ENCODE data around the gene MRPL51.
A peak's percentile ranks its signal among the peaks of the same experiment; 100 is the strongest.
"Not testable (repeated sequence)": the region's sequence is repeated elsewhere in the genome, so short reads cannot be mapped to it uniquely, and the experiment has no call there.

The MRPL51 gene

DNA sequence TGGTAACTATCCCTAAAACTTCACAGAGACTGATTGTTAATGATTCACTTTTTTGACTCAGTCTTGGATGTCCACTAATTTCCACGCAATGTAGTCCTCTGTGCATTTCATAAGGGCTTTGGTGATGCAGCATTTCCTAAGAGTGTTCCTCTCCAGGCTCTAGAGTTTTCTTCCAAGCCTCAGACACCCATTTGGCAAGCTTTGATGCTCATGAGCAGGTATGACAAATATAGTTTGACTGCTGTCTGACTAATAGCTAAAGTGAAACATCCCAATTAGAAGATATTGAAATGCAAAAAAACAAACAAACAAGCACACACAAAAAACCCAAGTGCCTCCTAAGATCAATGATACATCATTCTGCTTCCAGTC is 21.1 kb downstream of the MRPL51 start:
- in situ Hi-C loops (cut with MboI; ENCODE audit: low pct_unique_long_range_greater_than_20kb, low sequenced_read_pairs, unreplicated experiment), result no loop called here
- DNase-seq (ENCODE audit: low spot score), result no peak
- TF ChIP-seq CTCF (IDR thresholded peaks at IDR 0.05; ENCODE audit: extremely low read depth, insufficient read depth, missing control alignments), result no peak

DNA sequence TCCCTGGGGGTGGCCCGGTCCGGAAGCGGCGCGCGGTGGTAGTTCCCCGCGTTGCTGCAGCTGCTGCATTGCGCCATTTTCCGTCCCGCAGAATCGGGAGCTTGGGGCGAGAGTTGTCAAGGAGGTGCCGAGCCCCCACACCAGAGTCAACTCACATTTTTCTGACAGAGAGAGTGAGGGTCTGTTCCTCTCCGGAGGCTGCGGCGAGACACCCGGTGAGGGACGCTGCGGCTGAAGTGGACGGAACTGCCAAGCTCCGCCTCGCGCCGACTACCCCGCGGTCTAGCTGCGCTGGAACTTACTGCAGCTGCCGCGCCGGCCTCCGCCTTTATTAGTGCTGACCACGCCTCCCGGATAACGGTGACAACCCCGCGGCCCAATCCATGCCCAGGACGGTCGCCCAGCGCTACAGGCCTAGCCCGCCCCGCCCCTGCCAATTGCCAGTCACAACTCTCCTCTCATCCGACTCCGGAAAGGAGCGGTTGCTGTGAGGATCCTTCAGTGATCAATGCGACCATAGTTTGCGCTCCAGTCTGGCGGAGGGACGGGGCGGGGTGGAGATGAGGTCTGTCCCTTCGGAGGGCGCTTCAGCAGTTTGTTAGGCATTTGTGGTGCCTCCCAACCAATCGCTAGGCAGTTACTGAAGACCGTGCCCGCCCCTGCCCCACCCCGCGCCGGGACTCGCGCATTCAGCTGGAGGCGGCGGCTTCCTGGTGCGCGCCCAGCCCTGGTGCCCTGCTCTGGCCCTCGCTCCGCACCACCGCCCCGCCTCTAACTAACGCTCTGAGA is 22.5 kb downstream of the MRPL51 start, which contains the start of gene VAMP1:
TSS of gene VAMP1 (minus strand) at position 303 of the 789 bp plus-strand sequence. CDS start at position 157, 146 bp downstream.
- no peak for TF ChIP-seq CTCF (IDR thresholded peaks at IDR 0.05; ENCODE audit: extremely low read depth, insufficient read depth, missing control alignments)
- peak; percentile 97 for DNase-seq (ENCODE audit: low spot score)
- in situ Hi-C loops (cut with MboI; ENCODE audit: low pct_unique_long_range_greater_than_20kb, low sequenced_read_pairs, unreplicated experiment), result no loop called here

DNA sequence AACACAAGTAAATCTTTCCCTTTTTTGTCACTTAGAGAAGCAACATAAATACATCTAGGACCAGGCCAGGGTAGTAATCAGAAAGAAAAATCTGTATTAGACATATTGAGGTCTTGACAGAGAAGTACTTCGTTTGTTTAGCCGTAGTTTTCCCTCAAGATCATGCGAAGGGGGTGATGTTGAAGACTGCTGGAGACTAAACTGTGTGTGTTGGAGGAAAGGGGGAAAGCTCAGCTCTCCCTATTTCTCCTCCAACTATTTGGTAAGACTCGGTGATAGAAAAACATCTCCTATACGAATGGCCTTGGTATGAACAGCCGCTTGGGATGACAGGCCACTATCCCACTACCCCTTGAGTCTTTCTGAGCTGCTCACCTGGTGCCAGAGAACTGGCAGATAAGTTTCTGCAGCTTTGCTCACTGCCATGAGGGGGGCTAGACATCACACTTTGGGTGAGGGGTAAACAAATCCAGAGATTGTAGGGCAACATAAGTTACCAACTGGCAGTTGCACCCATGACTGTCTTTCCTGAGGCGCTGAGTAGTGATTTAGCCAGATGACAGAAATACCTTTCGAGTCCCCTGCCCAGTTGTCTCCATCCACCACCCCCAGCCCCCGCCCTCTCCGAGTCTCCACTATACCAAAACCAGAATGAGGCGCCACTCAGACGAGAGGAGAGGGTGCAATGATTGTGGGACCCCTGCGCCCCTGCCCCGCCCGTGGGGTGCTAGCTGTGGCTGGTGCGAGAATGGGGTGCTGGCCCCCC is 23.3 kb downstream of the MRPL51 start:
- no peak for DNase-seq (ENCODE audit: low spot score)
- no peak for TF ChIP-seq CTCF (IDR thresholded peaks at IDR 0.05; ENCODE audit: extremely low read depth, insufficient read depth, missing control alignments)
- in situ Hi-C loops (cut with MboI; ENCODE audit: low pct_unique_long_range_greater_than_20kb, low sequenced_read_pairs, unreplicated experiment), result loop anchor here (10.0 kb wide), 1 partner anchor 135 kb away; no protein-coding TSS in a partner anchor

DNA sequence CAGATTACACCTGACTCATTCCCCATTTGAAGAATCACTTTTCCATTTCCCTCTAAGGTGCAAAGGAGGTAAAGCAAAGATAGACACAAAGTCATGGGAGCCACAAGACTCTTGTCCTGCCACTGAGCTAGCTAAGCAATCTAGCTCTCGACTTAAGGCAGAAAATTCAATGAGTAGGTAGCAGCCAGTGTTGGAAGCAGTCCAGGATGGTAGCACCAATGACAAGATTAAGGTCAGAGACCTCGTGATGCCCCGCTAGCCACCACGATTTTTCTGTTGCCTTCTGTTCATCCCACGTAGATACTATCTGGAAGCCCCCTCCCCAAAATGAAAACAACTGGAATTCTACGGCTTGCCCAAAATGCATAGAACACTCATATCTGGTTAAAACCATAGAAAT is 24.0 kb downstream of the MRPL51 start:
- TF ChIP-seq CTCF (IDR thresholded peaks at IDR 0.05; ENCODE audit: extremely low read depth, insufficient read depth, missing control alignments), result no peak
- in situ Hi-C loops (cut with MboI; ENCODE audit: low pct_unique_long_range_greater_than_20kb, low sequenced_read_pairs, unreplicated experiment), result loop anchor here (10.0 kb wide), 1 partner anchor 134 kb away; no protein-coding TSS in a partner anchor
- DNase-seq (ENCODE audit: low spot score), result no peak

DNA sequence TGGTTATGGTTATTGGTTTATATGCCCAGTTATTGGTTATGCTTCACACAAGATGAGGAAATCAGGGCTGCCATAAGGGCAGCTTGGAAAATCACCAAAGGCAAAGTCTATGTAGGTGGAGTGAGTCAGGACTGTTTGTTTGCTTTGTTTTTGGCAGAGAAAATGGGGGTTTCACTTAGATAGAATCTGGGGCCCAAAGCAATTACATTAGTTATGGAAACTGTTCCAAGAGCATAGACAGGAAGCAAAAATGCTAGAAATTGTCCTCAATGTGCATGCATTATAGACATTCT is 24.8 kb downstream of the MRPL51 start:
- in situ Hi-C loops (cut with MboI; ENCODE audit: low pct_unique_long_range_greater_than_20kb, low sequenced_read_pairs, unreplicated experiment), result loop anchor here (10.0 kb wide), 1 partner anchor 133 kb away; no protein-coding TSS in a partner anchor
- DNase-seq (ENCODE audit: low spot score), result no peak
- TF ChIP-seq CTCF (IDR thresholded peaks at IDR 0.05; ENCODE audit: extremely low read depth, insufficient read depth, missing control alignments), result no peak

- in situ Hi-C loops (cut with MboI; ENCODE audit: low pct_unique_long_range_greater_than_20kb, low sequenced_read_pairs, unreplicated experiment), result loop anchor here (10.0 kb wide), 1 partner anchor 133 kb away; no protein-coding TSS in a partner anchor
- DNase-seq (ENCODE audit: low spot score), result not testable (repeated sequence)
Measured at GRCh38 chr12:6467571-6468282, 25.3 kb downstream of the MRPL51 start.

- DNase-seq (ENCODE audit: low spot score), result not testable (repeated sequence)
- in situ Hi-C loops (cut with MboI; ENCODE audit: low pct_unique_long_range_greater_than_20kb, low sequenced_read_pairs, unreplicated experiment), result loop anchor here (10.0 kb wide), 1 partner anchor 132 kb away; no protein-coding TSS in a partner anchor
Measured at GRCh38 chr12:6466751-6467150, 26.3 kb downstream of the MRPL51 start.
